Measurements from ENCODE around the gene GYG1.

Gene GYG1

DNA sequence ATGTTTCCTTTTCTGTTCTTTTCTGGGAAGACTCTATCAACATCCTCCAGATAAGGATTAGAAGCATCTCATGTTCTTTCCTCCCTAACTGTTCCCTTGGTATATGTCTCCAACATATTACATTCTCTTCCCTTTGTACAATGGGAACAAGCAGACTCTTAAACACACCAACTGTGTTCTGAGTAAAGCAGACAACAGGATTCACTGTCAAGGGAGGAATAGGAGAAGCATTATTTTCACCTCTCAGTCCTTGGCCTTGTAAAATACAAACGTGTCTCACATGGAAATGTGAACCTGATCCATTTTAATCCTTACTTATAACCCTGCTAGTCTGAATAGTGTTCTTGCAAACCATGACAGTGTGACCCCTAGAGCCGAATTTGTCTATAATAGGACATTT is 19.6 kb downstream of the GYG1 start:
- DNase-seq = no peak
- peaks cover 25 to 56% (median 41%) of the 10 kb centered on the region in 3 donors for H3K36me3 ChIP-seq

DNA sequence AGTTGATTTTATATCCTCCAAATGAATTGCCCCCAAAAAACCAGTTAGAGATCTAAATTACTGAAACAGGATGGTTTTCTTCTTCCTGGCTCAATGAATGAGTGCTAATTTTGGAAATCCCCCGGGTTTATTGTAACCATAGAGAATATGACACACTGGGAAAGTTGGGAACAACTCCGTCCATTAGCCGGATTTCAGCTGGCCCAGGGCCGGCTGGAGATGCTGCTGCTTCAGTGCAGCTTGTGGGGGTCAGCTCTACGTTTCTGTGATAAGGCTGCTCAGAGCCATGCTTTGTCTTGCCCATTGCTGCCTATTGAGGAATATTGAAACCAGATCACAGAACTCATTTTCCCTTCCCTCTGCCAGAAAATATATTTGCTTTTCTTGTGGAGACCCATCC is 20.3 kb downstream of the GYG1 start:
- Histone ChIP-seq H3K4me3 (no peak overlapping the region), H3K36me3 (peaks cover 25 to 56% (median 39%) of the 10 kb centered on the region in 3 donors), H3K27me3 (no peaks in the 10 kb centered on the region), H3K4me1 (peaks cover 0 to 67% (median 32%) of the 10 kb centered on the region in 4 donors), H3K27ac (peak overlapping the region; percentile 61), H3K9me3 (no peaks in the 10 kb centered on the region)
- DNase-seq = peak in 1 of 2 donors; percentile 43
- intact Hi-C loops (cut with DNase I; ENCODE audit: low total_unique reads) = no loop called here
- TF ChIP-seq, protein P1, sequence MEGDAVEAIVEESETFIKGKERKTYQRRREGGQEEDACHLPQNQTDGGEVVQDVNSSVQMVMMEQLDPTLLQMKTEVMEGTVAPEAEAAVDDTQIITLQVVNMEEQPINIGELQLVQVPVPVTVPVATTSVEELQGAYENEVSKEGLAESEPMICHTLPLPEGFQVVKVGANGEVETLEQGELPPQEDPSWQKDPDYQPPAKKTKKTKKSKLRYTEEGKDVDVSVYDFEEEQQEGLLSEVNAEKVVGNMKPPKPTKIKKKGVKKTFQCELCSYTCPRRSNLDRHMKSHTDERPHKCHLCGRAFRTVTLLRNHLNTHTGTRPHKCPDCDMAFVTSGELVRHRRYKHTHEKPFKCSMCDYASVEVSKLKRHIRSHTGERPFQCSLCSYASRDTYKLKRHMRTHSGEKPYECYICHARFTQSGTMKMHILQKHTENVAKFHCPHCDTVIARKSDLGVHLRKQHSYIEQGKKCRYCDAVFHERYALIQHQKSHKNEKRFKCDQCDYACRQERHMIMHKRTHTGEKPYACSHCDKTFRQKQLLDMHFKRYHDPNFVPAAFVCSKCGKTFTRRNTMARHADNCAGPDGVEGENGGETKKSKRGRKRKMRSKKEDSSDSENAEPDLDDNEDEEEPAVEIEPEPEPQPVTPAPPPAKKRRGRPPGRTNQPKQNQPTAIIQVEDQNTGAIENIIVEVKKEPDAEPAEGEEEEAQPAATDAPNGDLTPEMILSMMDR (IDR thresholded peaks at IDR 0.05) = no peak

More for the DNA sequence above, 19.6 kb downstream of the GYG1 start:
- intact Hi-C loops (cut with DNase I; ENCODE audit: low total_unique reads) = no loop called here
- Histone ChIP-seq H3K27ac (peak overlapping the region; percentile 61), H3K4me1 (peaks cover 0 to 62% (median 26%) of the 10 kb centered on the region in 4 donors), H3K27me3 (no peaks in the 10 kb centered on the region), H3K9me3 (no peaks in the 10 kb centered on the region), H3K4me3 (no peak overlapping the region)
- TF ChIP-seq, protein P1 (IDR thresholded peaks at IDR 0.05) = no peak

DNA sequence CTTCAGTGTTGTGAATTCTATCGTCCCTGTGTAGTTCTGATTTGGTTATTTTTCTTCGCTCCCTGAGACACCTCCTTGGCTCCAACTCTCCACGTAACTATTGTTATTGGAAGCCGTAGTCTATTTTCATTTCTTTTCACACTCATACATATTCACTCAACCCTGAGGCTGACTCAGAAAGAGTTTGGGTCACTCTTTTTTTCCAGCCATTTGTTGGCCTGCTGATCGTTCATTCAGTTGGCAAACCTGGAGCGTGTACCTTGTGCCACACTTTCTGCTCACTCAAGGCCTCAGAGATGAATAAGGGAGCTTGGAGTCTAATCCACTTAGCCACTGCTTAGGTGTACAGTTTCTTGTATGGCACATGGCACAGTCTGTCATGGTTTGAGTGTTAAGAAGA is 22.4 kb downstream of the GYG1 start:
- Histone ChIP-seq H3K4me3 (no peak overlapping the region), H3K9me3 (no peaks in the 10 kb centered on the region), H3K27ac (peak overlapping the region; percentile 52 to 61), H3K4me1 (peaks cover 0 to 88% (median 43%) of the 10 kb centered on the region in 4 donors), H3K27me3 (no peaks in the 10 kb centered on the region), H3K36me3 (peaks cover 12 to 45% (median 28%) of the 10 kb centered on the region in 3 donors)
- no peak for DNase-seq
- TF ChIP-seq, protein P1 (IDR thresholded peaks at IDR 0.05) = no peak
- intact Hi-C loops (cut with DNase I; ENCODE audit: low total_unique reads) = no loop called here

DNA sequence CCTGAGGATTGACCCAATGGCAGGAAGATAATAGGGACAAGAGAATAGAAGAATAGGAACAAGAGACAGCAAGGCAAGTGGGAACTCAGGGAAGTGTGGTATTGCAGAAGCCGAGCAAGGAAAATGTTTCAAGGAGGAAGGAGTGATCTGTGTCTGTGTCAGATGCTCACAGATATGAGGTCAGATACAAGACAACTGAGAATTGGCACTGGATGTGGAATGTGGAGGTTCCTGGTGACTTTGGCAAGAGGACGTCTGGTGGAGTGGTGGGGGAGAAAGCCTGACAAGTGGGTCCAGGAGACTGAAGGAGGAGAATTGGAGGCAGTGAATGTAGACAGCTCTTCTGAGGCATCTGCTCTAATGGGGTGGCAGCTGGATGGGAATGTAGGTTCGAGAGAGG is 24.1 kb downstream of the GYG1 start:
- Histone ChIP-seq H3K27ac (peak overlapping the region; percentile 52 to 61), H3K36me3 (peaks cover 0 to 40% (median 12%) of the 10 kb centered on the region in 3 donors), H3K4me1 (peaks cover 0 to 96% (median 49%) of the 10 kb centered on the region in 4 donors), H3K27me3 (no peaks in the 10 kb centered on the region), H3K4me3 (no peak overlapping the region), H3K9me3 (no peaks in the 10 kb centered on the region)
- DNase-seq = no peak
- intact Hi-C loops (cut with DNase I; ENCODE audit: low total_unique reads) = no loop called here
- TF ChIP-seq, protein P1 (IDR thresholded peaks at IDR 0.05) = no peak

DNA sequence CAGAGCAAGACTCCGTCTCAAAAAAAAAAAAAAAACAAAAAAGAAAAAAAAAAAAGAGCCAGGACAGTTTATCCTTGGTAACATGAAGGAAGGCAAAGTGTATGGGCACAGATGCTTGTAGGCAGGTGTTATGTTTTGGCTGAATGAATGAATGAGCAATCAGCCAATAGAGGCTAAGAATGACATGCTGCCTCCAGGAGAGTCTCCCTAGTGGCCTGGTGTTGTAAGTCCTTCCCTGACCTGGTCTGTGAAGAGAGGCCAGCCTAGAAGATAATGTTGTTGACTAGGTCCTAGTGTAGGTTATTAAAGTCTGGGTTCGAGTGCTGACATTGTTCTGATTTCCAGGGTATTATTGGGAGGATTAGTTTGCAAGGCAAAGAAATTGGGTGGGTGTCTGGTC is 24.9 kb downstream of the GYG1 start:
- DNase-seq = no peak
- Histone ChIP-seq H3K27ac (peak overlapping the region; percentile 61 to 74), H3K36me3 (peaks cover 0 to 32% (median 10%) of the 10 kb centered on the region in 3 donors), H3K4me3 (no peak overlapping the region), H3K27me3 (no peaks in the 10 kb centered on the region), H3K4me1 (peaks cover 0 to 96% (median 49%) of the 10 kb centered on the region in 4 donors), H3K9me3 (no peaks in the 10 kb centered on the region)
- intact Hi-C loops (cut with DNase I; ENCODE audit: low total_unique reads) = no loop called here
- TF ChIP-seq, protein P1 (IDR thresholded peaks at IDR 0.05) = no peak
